DMS 273 treated with DMSO at 0.1 percent for 48 hours (cell line): ENCODE data around the gene SUCLG2.
"Not testable (repeated sequence)": the region's sequence is repeated elsewhere in the genome, so short reads cannot be mapped to it uniquely, and the experiment has no call there.

Experiments
- DNase-seq: peaks from one replicate; lab custom pipeline; 2025; lab: John Stamatoyannopoulos, UW

The SUCLG2 gene

DNA sequence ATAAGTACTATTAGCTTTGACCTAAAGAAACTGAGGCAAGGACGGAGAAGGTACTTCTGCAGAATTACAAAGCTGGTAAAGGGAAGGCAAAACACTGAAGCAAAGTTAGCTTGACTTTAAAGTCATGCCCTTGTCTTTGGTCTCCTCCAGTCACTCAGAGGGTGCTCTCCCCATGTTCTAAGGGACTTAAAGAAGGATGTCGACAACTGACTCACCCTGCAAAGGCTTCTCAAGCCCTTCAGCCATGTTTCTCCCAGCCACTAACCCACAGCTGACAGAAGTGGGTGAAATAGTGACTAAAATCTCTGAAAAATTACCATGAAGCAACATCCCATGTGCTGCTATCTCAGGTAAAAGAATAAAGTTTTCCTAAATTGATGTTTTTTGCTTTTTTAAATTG, 46.4 kb downstream of the SUCLG2 start:
- no peak for DNase-seq

- DNase-seq, result no peak
Observed at GRCh38 chr3:67605377-67605776, 49.0 kb downstream of the SUCLG2 start.

GRCh38 chr3:67602816-67603215, 51.6 kb downstream of the SUCLG2 start:
- no peak for DNase-seq

GRCh38 chr3:67601919-67602608, 52.3 kb downstream of the SUCLG2 start:
- no peak for DNase-seq

GRCh38 chr3:67601385-67601784, 53.0 kb downstream of the SUCLG2 start:
- DNase-seq, result no peak

- DNase-seq, result no peak
Observed at GRCh38 chr3:67599821-67600220, 54.6 kb downstream of the SUCLG2 start.

GRCh38 chr3:67598814-67599556, 55.4 kb downstream of the SUCLG2 start:
- DNase-seq, result no peak

GRCh38 chr3:67595424-67595823, 59.0 kb downstream of the SUCLG2 start:
- DNase-seq, result no peak

DNA sequence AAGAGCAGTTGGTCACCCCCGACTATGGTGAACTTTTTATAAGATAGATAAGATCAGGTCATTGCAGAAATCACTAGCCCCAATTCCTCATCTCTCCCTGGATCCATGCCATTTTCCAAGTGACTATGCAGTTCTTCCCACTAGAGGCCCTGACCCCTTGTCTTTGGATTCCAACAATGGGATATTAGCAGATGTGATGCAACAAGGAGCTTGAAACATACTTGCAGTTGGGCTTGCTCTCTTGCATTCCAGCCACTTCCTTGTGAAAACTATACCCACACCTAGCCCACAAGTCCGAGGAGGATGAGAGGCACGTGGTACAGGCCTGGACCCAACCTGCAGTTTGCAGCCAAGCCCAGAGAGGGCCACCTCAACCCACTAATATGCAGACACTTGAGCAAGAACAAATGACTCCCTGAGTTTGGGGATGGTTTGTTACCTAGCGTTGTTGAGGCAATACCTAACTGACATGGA, 60.6 kb downstream of the SUCLG2 start:
- DNase-seq, result no peak

GRCh38 chr3:67592057-67592456, 62.4 kb downstream of the SUCLG2 start:
- DNase-seq, result no peak

GRCh38 chr3:67587811-67588210, 66.6 kb downstream of the SUCLG2 start:
- no peak for DNase-seq

DNA sequence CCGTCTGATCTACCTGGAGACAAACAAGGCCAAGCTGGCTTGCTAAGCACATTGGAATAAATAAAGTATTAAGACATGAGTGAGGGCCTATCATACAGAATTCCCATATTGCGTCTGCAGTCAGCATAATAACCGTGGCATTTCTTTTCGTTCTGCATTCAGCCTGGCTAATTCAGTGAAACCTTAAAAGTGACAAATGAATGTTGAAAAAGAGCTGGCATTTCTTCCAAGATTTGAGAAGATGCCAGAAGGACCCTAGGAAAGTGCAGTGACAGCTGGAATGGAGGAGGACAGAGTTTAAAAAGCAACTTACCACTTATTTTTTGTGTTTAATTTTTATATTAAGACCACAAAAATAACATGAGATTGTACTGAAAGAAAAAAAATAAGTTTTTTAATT, 67.1 kb downstream of the SUCLG2 start:
- no peak for DNase-seq

GRCh38 chr3:67584608-67585007, 69.8 kb downstream of the SUCLG2 start:
- not testable (repeated sequence) for DNase-seq

DNA sequence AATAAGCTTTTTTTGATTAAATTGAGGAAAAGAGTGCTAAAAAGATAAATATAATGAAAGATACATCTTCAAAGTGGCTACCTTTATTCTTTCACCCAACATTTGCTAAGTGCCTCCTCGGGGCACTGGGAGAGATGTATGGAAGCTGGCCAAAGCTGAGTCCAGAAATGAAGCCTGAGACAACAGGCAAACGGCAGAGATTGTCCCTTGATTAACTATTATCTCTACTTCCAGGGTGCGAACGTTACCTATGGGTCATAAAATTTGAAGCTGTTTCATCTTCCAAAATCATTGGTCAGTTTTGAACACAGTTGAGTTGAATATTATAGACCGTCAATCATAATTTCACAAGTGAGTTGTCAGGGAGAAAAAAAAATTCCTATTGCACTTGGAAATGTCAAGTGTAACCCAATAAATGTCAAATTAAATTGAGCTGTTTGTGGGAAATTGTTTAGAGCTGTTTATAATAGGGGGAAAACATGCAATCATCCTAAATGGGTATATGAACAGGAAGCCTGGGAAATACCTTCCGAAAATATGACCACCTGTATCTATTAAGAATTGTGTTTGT, 73.9 kb downstream of the SUCLG2 start:
- DNase-seq, result no peak

DNA sequence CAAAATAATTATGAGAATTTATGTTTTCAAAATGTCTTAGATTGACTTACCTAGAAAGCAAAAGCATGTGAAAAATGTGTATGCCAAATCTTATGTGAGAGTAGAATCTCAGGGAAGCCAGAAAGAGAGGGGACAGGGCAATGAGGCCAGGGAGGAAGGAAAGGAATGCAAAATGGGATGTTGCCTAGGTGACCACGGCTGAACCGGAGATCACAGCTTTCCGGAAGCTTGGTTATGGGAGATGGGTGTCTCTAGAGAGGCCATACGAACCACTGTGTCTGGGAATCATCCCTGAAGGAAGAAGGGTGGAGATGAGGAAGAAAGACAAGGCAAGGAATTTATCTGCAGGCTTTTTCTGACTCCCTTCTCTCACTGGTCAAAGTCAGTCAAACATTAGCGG, 76.0 kb downstream of the SUCLG2 start:
- DNase-seq, result no peak

DNA sequence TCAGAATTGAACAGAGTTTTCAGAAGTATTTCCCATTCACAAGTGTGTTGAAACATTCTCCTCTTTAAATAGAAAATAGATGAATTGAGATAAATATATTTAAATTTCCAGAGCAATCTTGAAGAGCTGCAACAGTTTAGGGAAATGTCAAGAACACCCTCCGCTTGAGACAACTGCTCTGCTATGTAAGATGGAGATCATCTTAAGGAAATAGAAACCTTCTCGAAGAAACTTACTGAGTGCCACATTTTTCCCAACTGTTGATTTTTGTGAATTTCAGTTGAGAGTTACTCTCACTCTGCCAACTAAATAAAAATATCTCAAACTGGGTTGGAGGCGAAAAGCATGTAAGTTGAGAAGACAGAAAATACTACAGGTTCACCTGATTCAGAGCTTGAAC, 78.0 kb downstream of the SUCLG2 start:
- DNase-seq, result no peak

- no peak for DNase-seq
Observed at GRCh38 chr3:67569324-67569723, 85.1 kb downstream of the SUCLG2 start.

GRCh38 chr3:67567893-67568292, 86.5 kb downstream of the SUCLG2 start:
- DNase-seq, result no peak

- no peak for DNase-seq
Observed at GRCh38 chr3:67564973-67565372, 89.4 kb downstream of the SUCLG2 start.

DNA sequence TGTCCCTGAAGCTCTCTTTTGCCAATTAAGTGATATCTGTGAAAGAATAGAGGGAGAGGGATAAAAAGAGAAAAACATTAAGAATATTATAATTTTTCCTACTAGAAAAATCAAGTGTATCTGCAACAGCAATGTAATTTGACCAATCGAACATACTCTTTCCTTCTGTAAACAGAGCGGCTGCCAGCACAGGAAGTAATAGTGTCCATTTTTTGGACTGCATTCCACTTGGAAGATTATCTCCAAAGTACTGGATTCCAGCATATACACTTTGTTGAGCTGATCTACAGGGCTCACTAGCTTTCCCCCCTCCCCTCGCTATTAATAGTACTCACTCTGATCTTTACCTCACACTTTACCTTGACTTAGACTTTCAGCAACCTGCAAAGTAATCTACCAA, 90.4 kb downstream of the SUCLG2 start:
- no peak for DNase-seq

DNA sequence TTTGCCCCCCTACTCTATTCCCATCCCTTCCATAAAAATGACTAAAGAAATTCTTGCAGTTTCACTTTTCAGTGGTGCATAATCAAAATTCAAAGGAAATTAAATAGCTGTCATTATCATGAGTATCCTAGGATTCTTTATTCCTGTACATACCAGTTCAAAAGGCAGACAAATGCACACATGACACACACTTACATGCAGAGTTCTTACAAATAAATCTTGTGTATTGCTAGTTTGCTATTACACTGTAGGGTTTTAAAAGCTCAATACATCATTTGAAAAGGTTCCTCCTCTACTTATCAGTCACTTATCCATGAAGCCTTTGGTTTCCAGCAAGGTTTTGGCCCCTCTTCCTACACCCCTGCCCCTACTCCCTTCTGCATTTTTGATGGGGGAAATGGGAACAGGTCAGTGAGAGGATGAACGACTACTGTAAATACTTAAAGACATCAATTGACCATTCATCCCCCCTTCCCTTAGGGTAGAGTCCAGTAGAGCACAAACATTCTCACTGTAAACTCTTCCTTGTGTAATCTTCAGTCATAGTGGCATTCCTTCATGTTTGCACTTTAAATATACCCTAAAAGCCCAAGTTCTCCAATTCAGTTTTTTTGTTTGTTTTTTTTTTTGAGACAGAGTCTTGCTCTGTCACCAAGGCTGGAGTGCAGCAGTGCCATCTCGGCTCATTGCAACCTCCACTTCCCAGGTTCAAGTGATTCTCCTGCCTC, 92.6 kb downstream of the SUCLG2 start:
- DNase-seq, result no peak

DNA sequence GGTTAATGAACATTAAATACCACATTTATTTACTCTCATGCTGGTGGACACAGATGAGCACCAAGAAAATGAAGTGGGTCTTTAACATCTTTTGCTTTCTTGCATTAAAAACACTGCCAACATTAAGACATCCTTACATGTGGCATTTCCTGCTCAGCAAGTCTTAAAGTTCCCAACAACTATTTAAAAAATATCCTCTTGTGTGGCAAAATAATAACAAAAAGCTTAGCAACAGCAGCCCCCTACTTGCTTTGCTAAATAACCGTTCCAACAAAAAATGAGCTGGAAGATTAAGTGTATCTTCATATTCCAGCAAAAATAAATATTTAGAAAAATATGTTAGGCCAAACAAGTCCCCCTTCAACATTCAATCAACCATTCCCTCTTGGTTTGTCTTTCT, 93.1 kb downstream of the SUCLG2 start:
- DNase-seq, result no peak
